Measurements from ENCODE around the gene ASB18. TPM values are rescaled to one million over a fixed set of nuclear protein-coding genes. Genes with fewer than 3 reads are reported as not detected.

Gene ASB18
- total RNA-seq, 1 experiment from 2014 or later: not detected

DNA sequence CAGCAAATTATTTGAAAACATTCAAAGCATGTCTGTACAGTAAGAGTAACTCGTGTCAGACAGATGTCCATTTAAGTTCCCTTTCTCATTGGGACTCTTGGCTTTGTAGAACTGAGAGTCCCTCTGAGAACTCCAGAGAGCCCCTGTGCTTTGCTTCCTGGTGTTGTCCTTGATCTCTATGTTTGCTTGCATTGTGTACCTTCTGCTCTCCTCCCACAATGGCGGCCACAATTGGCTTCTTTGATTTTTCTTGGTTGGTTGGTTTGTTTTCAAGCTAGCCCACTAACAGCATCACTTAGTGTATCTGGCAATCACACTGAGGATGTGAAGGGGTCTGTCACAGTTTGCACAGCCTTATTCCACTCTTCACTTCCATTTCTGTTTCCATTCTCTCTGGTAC is 15.1 kb downstream of the ASB18 start:
- POLR2A ChIA-PET: no interaction called here
- intact Hi-C loops (cut with micrococcal nuclease): no loop called here
- no TSS peak for BruUV-seq (replicated peaks)
- H3K79me2 ChIP-seq (ENCODE audit: insufficient read depth, low read length): no peaks in the 10 kb centered on the region
- ATAC-seq: no peak
- no peak for TF ChIP-seq ZNF274 (IDR thresholded peaks at IDR 0.05; ENCODE audit: low read depth, low read length)
- TF ChIP-seq REST (IDR thresholded peaks at IDR 0.05; ENCODE audit: low read depth): no peak
- TF ChIP-seq TCF7L2 (IDR thresholded peaks at IDR 0.05; ENCODE audit: borderline replicate concordance, extremely low read depth, insufficient read depth, insufficient read length): no peak
- no peak for TF ChIP-seq ZFX (IDR thresholded peaks at IDR 0.05)
- TF ChIP-seq, protein P1, sequence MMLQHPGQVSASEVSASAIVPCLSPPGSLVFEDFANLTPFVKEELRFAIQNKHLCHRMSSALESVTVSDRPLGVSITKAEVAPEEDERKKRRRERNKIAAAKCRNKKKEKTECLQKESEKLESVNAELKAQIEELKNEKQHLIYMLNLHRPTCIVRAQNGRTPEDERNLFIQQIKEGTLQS (IDR thresholded peaks at IDR 0.05): no peak
- no peak for TF ChIP-seq ELF1 (IDR thresholded peaks at IDR 0.05; ENCODE audit: borderline replicate concordance, low read depth)
- no peak for TF ChIP-seq CEBPB (IDR thresholded peaks at IDR 0.05; ENCODE audit: low read depth)
- no peak for TF ChIP-seq CTCF (IDR thresholded peaks at IDR 0.05 in 2 of 3, conservative IDR thresholded peaks at IDR 0.05 in 1 of 3; ENCODE audit: borderline replicate concordance in 1 of 3, insufficient read depth in 1 of 3, low read depth in 2 of 3, low read length in 2 of 3)
- no peak for TF ChIP-seq POLR2AphosphoS5 (IDR thresholded peaks at IDR 0.05; ENCODE audit: low read depth, low read length)
- TF ChIP-seq EZH2 (IDR thresholded peaks at IDR 0.05): no peak
- no peak for TF ChIP-seq SIN3A (IDR thresholded peaks at IDR 0.05; ENCODE audit: low read depth)
- no peak for TF ChIP-seq CBX3 (IDR thresholded peaks at IDR 0.05; ENCODE audit: low read depth)
- no peak for TF ChIP-seq YY1 (IDR thresholded peaks at IDR 0.05; ENCODE audit: extremely low read depth, insufficient replicate concordance, low read depth, low read length)
- TF ChIP-seq ZBTB33 (IDR thresholded peaks at IDR 0.05; ENCODE audit: extremely low read depth, insufficient replicate concordance, low read length): no peak
- no peak for TF ChIP-seq FOSL1 (IDR thresholded peaks at IDR 0.05; ENCODE audit: low read depth)
- TF ChIP-seq POLR2A (IDR thresholded peaks at IDR 0.05; ENCODE audit: borderline replicate concordance, extremely low read depth, insufficient read depth, insufficient read length): no peak
- no peak for TF ChIP-seq SRF (IDR thresholded peaks at IDR 0.05; ENCODE audit: low read depth)
- TF ChIP-seq EGR1 (IDR thresholded peaks at IDR 0.05; ENCODE audit: low read depth): no peak
- CTCF ChIA-PET: no interaction called here
- H3K27me3 ChIP-seq (ENCODE audit: insufficient read depth, low read length): no peaks in the 10 kb centered on the region
- no peaks in the 10 kb centered on the region for H3K36me3 ChIP-seq (ENCODE audit: control insufficient read depth in 1 of 2, insufficient read depth in 2 of 2, low read length in 2 of 2)
- no peak for DNase-seq (ENCODE audit: low read depth, low spot score)
- H3K4me2 ChIP-seq (ENCODE audit: low read length): no peak overlapping the region
- H3K4me1 ChIP-seq (ENCODE audit: control insufficient read depth in 1 of 2, insufficient read depth in 2 of 2, low read length in 2 of 2): no peaks in the 10 kb centered on the region
- H3K9ac ChIP-seq (ENCODE audit: low read length): no peak overlapping the region
- RAD21 ChIA-PET (ENCODE audit: low non-redundant PET in 1 of 2, low total read pairs in 2 of 2, uncharacterized antibody in 2 of 2, unreplicated experiment in 2 of 2): no interaction called here
- no peaks in the 10 kb centered on the region for H3K9me3 ChIP-seq (ENCODE audit: control insufficient read depth in 1 of 2, insufficient read depth in 1 of 2, low read depth in 1 of 2, low read length in 2 of 2)
- no peaks in the 10 kb centered on the region for H3K9me2 ChIP-seq (ENCODE audit: insufficient read depth)
- no peak overlapping the region for H3K27ac ChIP-seq (ENCODE audit: low read depth, low read length)
- no peaks in the 10 kb centered on the region for H4K20me1 ChIP-seq (ENCODE audit: insufficient read depth)
- no peak overlapping the region for H3K4me3 ChIP-seq (replicated peaks in 1 of 2; ENCODE audit: low read depth in 1 of 2, low read length in 2 of 2)
- no peak overlapping the region for H2AFZ ChIP-seq (ENCODE audit: low read depth, low read length, poor library complexity, severe bottlenecking)
